ENCODE measurements around the gene VPS13C.

VPS13C gene

GRCh38 chr15:62090988-62091387 is 30.7 kb upstream of the VPS13C start:
- Histone ChIP-seq H3K79me2 (ENCODE audit: control insufficient read depth, low read length) (no peaks in the 10 kb centered on the region), H3K4me2 (ENCODE audit: low read length) (no peak overlapping the region), H4K20me1 (ENCODE audit: control insufficient read depth, insufficient read depth, low read depth, low read length) (no peaks in the 10 kb centered on the region), H3K9me3 (ENCODE audit: control insufficient read depth, insufficient read depth, low read length) (no peaks in the 10 kb centered on the region), H3K36me3 (ENCODE audit: control insufficient read depth, low read length) (no peaks in the 10 kb centered on the region), H3F3A (ENCODE audit: control insufficient read depth, insufficient read depth) (no peaks in the 10 kb centered on the region), H3K27ac (ENCODE audit: low read depth, low read length) (no peak overlapping the region), H3K27me3 (ENCODE audit: control insufficient read depth, low read length) (peaks cover 4% of the 10 kb centered on the region; the same call in 1 of the 2 replicates), H3K4me3 (ENCODE audit: low read length) (no peak overlapping the region), H3K9me2 (replicated peaks; ENCODE audit: control insufficient read depth, low read length) (no peaks in the 10 kb centered on the region), H3K4me1 (ENCODE audit: control insufficient read depth, low read length) (no peaks in the 10 kb centered on the region)
- no peak for TF ChIP-seq CTCF (IDR thresholded peaks at IDR 0.05; ENCODE audit: low read depth, low read length, poor library complexity, severe bottlenecking)
- TF ChIP-seq EZH2phosphoT487 (IDR thresholded peaks at IDR 0.05; ENCODE audit: borderline replicate concordance, low read length), result no peak

GRCh38 chr15:62089616-62090015 is 29.4 kb upstream of the VPS13C start:
- H3F3A ChIP-seq (ENCODE audit: control insufficient read depth, insufficient read depth), result no peaks in the 10 kb centered on the region
- no peaks in the 10 kb centered on the region for H3K79me2 ChIP-seq (ENCODE audit: control insufficient read depth, low read length)
- no peak overlapping the region for H3K4me3 ChIP-seq (ENCODE audit: low read length)
- H3K36me3 ChIP-seq (ENCODE audit: control insufficient read depth, low read length), result no peaks in the 10 kb centered on the region
- no peak for TF ChIP-seq EZH2phosphoT487 (IDR thresholded peaks at IDR 0.05; ENCODE audit: borderline replicate concordance, low read length)
- TF ChIP-seq CTCF (IDR thresholded peaks at IDR 0.05; ENCODE audit: low read depth, low read length, poor library complexity, severe bottlenecking), result no peak
- no peak overlapping the region for H3K4me2 ChIP-seq (ENCODE audit: low read length)
- H3K4me1 ChIP-seq (ENCODE audit: control insufficient read depth, low read length), result no peaks in the 10 kb centered on the region
- peaks cover 4% of the 10 kb centered on the region; the same call in 1 of the 2 replicates for H3K27me3 ChIP-seq (ENCODE audit: control insufficient read depth, low read length)
- H3K9me2 ChIP-seq (replicated peaks; ENCODE audit: control insufficient read depth, low read length), result no peaks in the 10 kb centered on the region
- no peaks in the 10 kb centered on the region for H3K9me3 ChIP-seq (ENCODE audit: control insufficient read depth, insufficient read depth, low read length)
- no peak overlapping the region for H3K27ac ChIP-seq (ENCODE audit: low read depth, low read length)
- H4K20me1 ChIP-seq (ENCODE audit: control insufficient read depth, insufficient read depth, low read depth, low read length), result no peaks in the 10 kb centered on the region

- Histone ChIP-seq H3K4me2 (ENCODE audit: low read length) (no peak overlapping the region), H3K4me1 (ENCODE audit: control insufficient read depth, low read length) (no peaks in the 10 kb centered on the region), H3K27ac (ENCODE audit: low read depth, low read length) (no peak overlapping the region), H3K9me3 (ENCODE audit: control insufficient read depth, insufficient read depth, low read length) (no peaks in the 10 kb centered on the region), H3K27me3 (ENCODE audit: control insufficient read depth, low read length) (peaks cover 4% of the 10 kb centered on the region; the same call in 1 of the 2 replicates), H3F3A (ENCODE audit: control insufficient read depth, insufficient read depth) (no peaks in the 10 kb centered on the region), H3K4me3 (ENCODE audit: low read length) (no peak overlapping the region), H3K36me3 (ENCODE audit: control insufficient read depth, low read length) (no peaks in the 10 kb centered on the region), H3K79me2 (ENCODE audit: control insufficient read depth, low read length) (no peaks in the 10 kb centered on the region), H4K20me1 (ENCODE audit: control insufficient read depth, insufficient read depth, low read depth, low read length) (no peaks in the 10 kb centered on the region), H3K9me2 (replicated peaks; ENCODE audit: control insufficient read depth, low read length) (no peaks in the 10 kb centered on the region)
- TF ChIP-seq EZH2phosphoT487 (IDR thresholded peaks at IDR 0.05; ENCODE audit: borderline replicate concordance, low read length) (no peak), CTCF (IDR thresholded peaks at IDR 0.05; ENCODE audit: low read depth, low read length, poor library complexity, severe bottlenecking) (no peak)
These were observed 28.1 kb upstream of the VPS13C start for GRCh38 chr15:62088353-62088693.
